GM06990 (cell line): ENCODE results near the gene IRGQ.

Experiments used
- DNase-seq: peaks from one replicate; pipeline ENCODE4 v3.0.0-alpha.2; 2011; ENCODE audit not compliant: insufficient read length; ENCODE audit errors: extremely low read depth
- H3K27me3 ChIP-seq: replicated peaks from 2 replicates; pipeline ENCODE4 v1.6.0; 2011; ENCODE audit warnings: low read length; ENCODE audit not compliant: control insufficient read depth, insufficient read depth
- H3K36me3 ChIP-seq: 2 replicates; pipeline ENCODE4 v1.5.1; 2011; ENCODE audit warnings: low read length; ENCODE audit not compliant: control insufficient read depth, insufficient read depth
- H3K4me3 ChIP-seq: replicated peaks from 2 replicates; pipeline ENCODE4 v1.5.1; 2011; ENCODE audit warnings: low read depth, mild to moderate bottlenecking, control low read depth, low read length
- CTCF ChIP-seq: IDR thresholded peaks from 2 replicates; pipeline ENCODE4 v1.5.1; 2011; ENCODE audit warnings: low read length, control low read depth, mild to moderate bottlenecking, inconsistent platforms; ENCODE audit not compliant: insufficient read depth, poor library complexity, severe bottlenecking

Gene IRGQ

GRCh38 chr19:43555185-43555770 is 40.7 kb downstream of the IRGQ start:
- peak; percentile 95 for TF ChIP-seq CTCF
- no peak overlapping the region for H3K4me3 ChIP-seq
- no peak for DNase-seq
- H3K36me3 ChIP-seq: peaks cover 29% of the 10 kb centered on the region
- no peaks in the 10 kb centered on the region for H3K27me3 ChIP-seq

GRCh38 chr19:43554317-43554895 is 41.5 kb downstream of the IRGQ start:
- Histone ChIP-seq H3K36me3 (peaks cover 31% of the 10 kb centered on the region), H3K27me3 (no peaks in the 10 kb centered on the region), H3K4me3 (no peak overlapping the region)
- DNase-seq: no peak
- no peak for TF ChIP-seq CTCF

GRCh38 chr19:43553656-43554055 is 42.3 kb downstream of the IRGQ start:
- H3K36me3 ChIP-seq: peaks cover 31% of the 10 kb centered on the region
- no peak for DNase-seq
- H3K4me3 ChIP-seq: no peak overlapping the region
- no peaks in the 10 kb centered on the region for H3K27me3 ChIP-seq
- TF ChIP-seq CTCF: no peak

- TF ChIP-seq CTCF: no peak
- no peak for DNase-seq
- Histone ChIP-seq H3K36me3 (peaks cover 31% of the 10 kb centered on the region), H3K27me3 (no peaks in the 10 kb centered on the region), H3K4me3 (no peak overlapping the region)
Observed at GRCh38 chr19:43552616-43553015, 43.3 kb downstream of the IRGQ start.

- peaks cover 31% of the 10 kb centered on the region for H3K36me3 ChIP-seq
- no peak for DNase-seq
- no peak for TF ChIP-seq CTCF
- H3K4me3 ChIP-seq: no peak overlapping the region
- no peaks in the 10 kb centered on the region for H3K27me3 ChIP-seq
Observed at GRCh38 chr19:43552198-43552450, 43.8 kb downstream of the IRGQ start.
